ENCODE data around the gene PCDHGC5. TPM values are rescaled to one million over a fixed set of nuclear protein-coding genes. Genes with fewer than 3 reads are reported as not detected.

Gene PCDHGC5
- total and polyA plus RNA-seq, 7 donors = 0.26 to 5.6 (median 1.6) TPM; not detected in 1

DNA sequence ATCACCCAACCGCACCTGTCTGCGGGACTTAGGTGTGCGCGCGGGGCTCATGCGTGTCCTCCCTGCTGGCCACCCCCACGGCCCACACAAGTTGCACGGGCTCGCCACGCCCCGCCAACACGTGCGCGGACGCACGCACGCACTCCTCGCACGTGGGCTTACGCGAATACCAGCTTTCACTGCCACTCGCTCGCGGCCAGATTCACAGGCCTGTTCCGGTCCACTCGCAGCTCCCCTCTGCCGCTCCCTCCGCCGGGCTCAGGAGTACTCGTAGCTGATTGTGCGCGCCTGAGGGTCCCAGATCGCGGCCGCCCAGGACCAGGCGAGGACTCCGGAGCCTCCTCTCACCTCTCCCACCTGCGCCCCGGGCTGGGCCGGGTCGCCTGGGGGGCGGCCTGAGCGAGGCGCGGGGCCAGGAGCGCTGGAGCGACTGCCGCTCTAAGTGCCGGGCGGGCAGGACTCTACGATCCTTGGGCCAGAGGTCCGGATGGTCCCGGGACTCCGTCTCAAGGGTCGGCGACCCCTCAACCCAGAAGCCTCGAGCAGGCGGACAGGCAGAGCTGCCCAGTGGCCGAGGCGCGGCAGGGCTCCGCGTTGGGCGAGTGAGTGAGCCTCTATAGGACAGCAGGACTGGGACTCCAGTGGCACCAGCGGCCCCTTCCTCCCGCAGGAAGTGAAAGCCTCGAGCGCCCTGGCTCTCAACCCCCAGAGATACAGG lies 3.4 kb downstream of the PCDHGC5 start:
- Histone ChIP-seq H3K27ac (no peak overlapping the region), H3K36me3 (peaks cover 0 to 47% (median 3%) of the 10 kb centered on the region in 4 donors), H3K4me1 (peaks cover 0 to 49% (median 35%) of the 10 kb centered on the region in 4 donors), H3K9me3 (no peaks in the 10 kb centered on the region), H3K27me3 (no peaks in the 10 kb centered on the region), H3K4me3 (peak overlapping the region in 1 of 4 donors; percentile 2)
- 28 to 51% methylated on average over 68 of the region's 68 CpGs for whole genome bisulfite sequencing, 2 donors
- DNase-seq = peak; percentile 56
- TF ChIP-seq, protein P1, sequence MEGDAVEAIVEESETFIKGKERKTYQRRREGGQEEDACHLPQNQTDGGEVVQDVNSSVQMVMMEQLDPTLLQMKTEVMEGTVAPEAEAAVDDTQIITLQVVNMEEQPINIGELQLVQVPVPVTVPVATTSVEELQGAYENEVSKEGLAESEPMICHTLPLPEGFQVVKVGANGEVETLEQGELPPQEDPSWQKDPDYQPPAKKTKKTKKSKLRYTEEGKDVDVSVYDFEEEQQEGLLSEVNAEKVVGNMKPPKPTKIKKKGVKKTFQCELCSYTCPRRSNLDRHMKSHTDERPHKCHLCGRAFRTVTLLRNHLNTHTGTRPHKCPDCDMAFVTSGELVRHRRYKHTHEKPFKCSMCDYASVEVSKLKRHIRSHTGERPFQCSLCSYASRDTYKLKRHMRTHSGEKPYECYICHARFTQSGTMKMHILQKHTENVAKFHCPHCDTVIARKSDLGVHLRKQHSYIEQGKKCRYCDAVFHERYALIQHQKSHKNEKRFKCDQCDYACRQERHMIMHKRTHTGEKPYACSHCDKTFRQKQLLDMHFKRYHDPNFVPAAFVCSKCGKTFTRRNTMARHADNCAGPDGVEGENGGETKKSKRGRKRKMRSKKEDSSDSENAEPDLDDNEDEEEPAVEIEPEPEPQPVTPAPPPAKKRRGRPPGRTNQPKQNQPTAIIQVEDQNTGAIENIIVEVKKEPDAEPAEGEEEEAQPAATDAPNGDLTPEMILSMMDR (IDR thresholded peaks at IDR 0.05) = no peak
- TF ChIP-seq EP300 (IDR thresholded peaks at IDR 0.05) (no peak), POLR2A (IDR thresholded peaks at IDR 0.05) (no peak), POLR2AphosphoS5 (IDR thresholded peaks at IDR 0.05) (no peak)
- intact Hi-C loops (cut with DNase I) = no loop called here

- 82 to 90% methylated on average over 10 of the region's 10 CpGs for WGBS, 2 donors
These were observed 4.9 kb downstream of the PCDHGC5 start for GRCh38 chr5:141493500-141494422.

GRCh38 chr5:141494761-141495452 lies 6.0 kb downstream of the PCDHGC5 start:
- intact Hi-C loops (cut with DNase I) = no loop called here
- Histone ChIP-seq H3K27me3 (no peaks in the 10 kb centered on the region), H3K4me1 (peaks cover 0 to 30% (median 22%) of the 10 kb centered on the region in 4 donors), H3K27ac (no peak overlapping the region), H3K36me3 (peaks cover 0 to 58% (median 3%) of the 10 kb centered on the region in 4 donors), H3K9me3 (no peaks in the 10 kb centered on the region), H3K4me3 (no peak overlapping the region)
- peak; percentile 57 for DNase-seq
- 55 to 86% methylated on average over 22 of the region's 22 CpGs for WGBS, 2 donors
- TF ChIP-seq EP300 (IDR thresholded peaks at IDR 0.05) = no peak
- no peak for TF ChIP-seq POLR2A (IDR thresholded peaks at IDR 0.05)
- TF ChIP-seq, protein P1 (IDR thresholded peaks at IDR 0.05) = no peak
- TF ChIP-seq POLR2AphosphoS5 (IDR thresholded peaks at IDR 0.05) = no peak

More at GRCh38 chr5:141493500-141494422, 4.9 kb downstream of the PCDHGC5 start:
- no peak overlapping the region for H3K4me3 ChIP-seq
- TF ChIP-seq EP300 (IDR thresholded peaks at IDR 0.05) = no peak
- no peak for TF ChIP-seq POLR2A (IDR thresholded peaks at IDR 0.05)
- peaks cover 0 to 42% (median 31%) of the 10 kb centered on the region in 4 donors for H3K4me1 ChIP-seq
- DNase-seq = peak; percentile 55
- intact Hi-C loops (cut with DNase I) = no loop called here
- H3K9me3 ChIP-seq = no peaks in the 10 kb centered on the region
- no peaks in the 10 kb centered on the region for H3K27me3 ChIP-seq
- H3K36me3 ChIP-seq = peaks cover 0 to 59% (median 3%) of the 10 kb centered on the region in 4 donors
- peak overlapping the region in 1 of 4 donors; percentile 14 for H3K27ac ChIP-seq

DNA sequence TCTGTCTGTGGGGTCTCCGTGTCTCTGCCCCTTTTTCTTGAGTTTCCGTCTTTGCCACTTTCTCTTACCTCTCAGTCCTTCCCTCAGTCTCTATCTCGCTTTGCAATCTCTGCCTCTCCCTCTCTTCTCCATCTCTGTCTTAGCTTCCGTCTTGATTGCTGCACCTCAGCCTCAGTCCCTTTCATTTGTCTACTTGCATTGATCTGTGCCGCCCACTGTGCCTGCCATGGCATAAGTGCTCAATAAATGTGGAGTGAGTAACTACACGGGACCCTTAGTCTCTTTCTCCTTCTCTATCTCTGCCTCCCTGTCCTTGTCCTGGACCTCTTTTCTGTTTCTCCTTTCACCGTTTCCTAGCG lies 6.6 kb downstream of the PCDHGC5 start:
- peak; percentile 10 for DNase-seq
- no peaks in the 10 kb centered on the region for H3K9me3 ChIP-seq
- intact Hi-C loops (cut with DNase I) = no loop called here
- WGBS, 2 donors = 82 to 92% methylated on average over 8 of the region's 8 CpGs
- peaks cover 0 to 52% (median 3%) of the 10 kb centered on the region in 4 donors for H3K36me3 ChIP-seq
- peaks cover 0 to 30% (median 22%) of the 10 kb centered on the region in 4 donors for H3K4me1 ChIP-seq
- TF ChIP-seq POLR2AphosphoS5 (IDR thresholded peaks at IDR 0.05) (no peak), EP300 (IDR thresholded peaks at IDR 0.05) (no peak), POLR2A (IDR thresholded peaks at IDR 0.05) (no peak)
- TF ChIP-seq, protein P1 (IDR thresholded peaks at IDR 0.05) = no peak
- H3K27me3 ChIP-seq = no peaks in the 10 kb centered on the region
- H3K4me3 ChIP-seq = no peak overlapping the region
- H3K27ac ChIP-seq = no peak overlapping the region
